HL-60 (cell line): ENCODE measurements around the gene ZNF341.

Experiments used
- CTCF ChIP-seq: IDR thresholded peaks from one replicate; pipeline ENCODE4 v1.5.1; 2011; ENCODE audit warnings: low read length, control low read depth, inconsistent platforms; ENCODE audit not compliant: insufficient read depth
- GABPA ChIP-seq: IDR thresholded peaks from 2 replicates; pipeline ENCODE4 v1.6.1; 2012; ENCODE audit warnings: low read depth
- POLR2AphosphoS5 ChIP-seq: IDR thresholded peaks from 2 replicates; pipeline ENCODE4 v1.6.1; 2012; ENCODE audit warnings: low read depth
- SPI1 ChIP-seq: IDR thresholded peaks from 2 replicates; pipeline ENCODE4 v1.6.1; 2012; ENCODE audit warnings: low read depth, mild to moderate bottlenecking, borderline replicate concordance

- TF ChIP-seq SPI1 (no peak), CTCF (no peak), GABPA (no peak), POLR2AphosphoS5 (no peak)
Measured at GRCh38 chr20:33833333-33833732, 101.5 kb downstream of the ZNF341 start.
